ENCODE data around the gene ZFP57.
A peak's percentile ranks its signal among the peaks of the same experiment; 100 is the strongest.

ZFP57 gene

GRCh38 chr6:29680904-29681303, at the start of gene ZFP57:
TSS of gene ZFP57 (minus strand) at chr6:29681152. CDS start at chr6:29677003, 4,149 bp downstream.
- DNase-seq: no peak

GRCh38 chr6:29730575-29731126, 49.7 kb upstream of the ZFP57 start:
- DNase-seq: no peak

- DNase-seq: no peak
These were observed 48.9 kb upstream of the ZFP57 start for GRCh38 chr6:29729774-29730328.

GRCh38 chr6:29728875-29729270, 47.9 kb upstream of the ZFP57 start:
- no peak for DNase-seq

- DNase-seq: no peak
These were observed 47.4 kb upstream of the ZFP57 start for GRCh38 chr6:29728173-29728874.

- DNase-seq: no peak
These were observed 46.7 kb upstream of the ZFP57 start for GRCh38 chr6:29727637-29728036.

- DNase-seq: no peak
These were observed 45.7 kb upstream of the ZFP57 start for GRCh38 chr6:29726571-29727194.

GRCh38 chr6:29726001-29726400, 45.0 kb upstream of the ZFP57 start:
- DNase-seq: no peak

GRCh38 chr6:29724937-29725869, 44.3 kb upstream of the ZFP57 start:
- no peak for DNase-seq

GRCh38 chr6:29723666-29724588, 43.0 kb upstream of the ZFP57 start:
- no peak for DNase-seq

- DNase-seq: peak; percentile 69 to 92
These were observed 42.3 kb upstream of the ZFP57 start, which contains the start of gene HLA-F for GRCh38 chr6:29723262-29723665. TSS of gene HLA-F (plus strand) at chr6:29723434. CDS start at chr6:29723464, 30 bp downstream.

- DNase-seq: no peak
These were observed 39.9 kb upstream of the ZFP57 start for GRCh38 chr6:29720863-29721262.

GRCh38 chr6:29710281-29710941, 29.5 kb upstream of the ZFP57 start:
- no peak for DNase-seq

- no peak for DNase-seq
These were observed 28.2 kb upstream of the ZFP57 start for GRCh38 chr6:29709188-29709587.

GRCh38 chr6:29708432-29709179, 27.7 kb upstream of the ZFP57 start:
- no peak for DNase-seq

GRCh38 chr6:29705389-29706231, 24.7 kb upstream of the ZFP57 start:
- peak in 1 of 2 experiments; percentile 53 for DNase-seq

- peak in 1 of 2 experiments; percentile 12 for DNase-seq
These were observed 21.7 kb upstream of the ZFP57 start for GRCh38 chr6:29702519-29703103.
